Activated CD4-positive, alpha-beta T cell treated with anti-CD3 and anti-CD28 coated beads, Interleukin-2, amount 50 U/mL, for 1 hour (primary cell): Measurements from ENCODE around the gene NIFK.
"Not testable (repeated sequence)": the region's sequence is repeated elsewhere in the genome, so short reads cannot be mapped to it uniquely, and the experiment has no call there.

ENCODE experiments used
- DNase-seq: peaks from one replicate; pipeline ENCODE4 v3.0.0-alpha.2; 2020

Gene NIFK

DNA sequence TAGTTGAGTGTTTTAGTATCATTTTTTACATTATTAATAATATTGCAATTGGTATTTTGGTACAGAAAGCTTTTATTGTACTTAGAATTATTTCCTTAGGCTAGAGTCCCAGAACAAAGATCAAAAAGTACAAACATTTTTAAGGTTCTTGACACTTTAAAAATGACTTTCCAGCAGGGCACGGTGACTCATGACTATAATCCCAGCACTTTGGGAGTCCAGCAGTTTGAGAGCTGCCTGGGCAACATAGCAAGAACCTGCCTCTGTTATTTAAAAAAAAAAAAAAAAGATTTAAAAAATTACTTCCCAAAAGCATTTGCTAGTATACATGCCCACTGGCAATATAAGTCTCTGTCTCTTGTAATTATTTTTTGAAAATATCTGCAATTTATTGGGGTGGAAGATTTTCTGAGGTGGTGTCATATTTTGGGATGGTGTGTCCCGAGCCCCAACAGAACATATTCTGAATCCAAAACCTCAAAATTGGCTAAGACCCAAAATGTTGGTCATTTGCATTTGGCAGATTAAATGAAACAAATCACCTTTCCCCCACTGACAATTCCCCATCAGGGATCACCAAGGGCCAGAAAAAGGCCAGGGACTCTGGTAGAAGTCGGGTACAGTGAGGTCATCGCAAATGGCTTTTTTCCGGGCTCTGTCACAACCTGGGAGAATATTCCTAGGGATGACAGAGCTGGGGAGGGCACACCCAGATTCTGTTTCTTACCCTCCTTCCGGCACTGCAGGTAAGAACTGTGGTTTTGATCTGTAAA is 42.1 kb downstream of the NIFK start:
- no peak for DNase-seq

GRCh38 chr2:121690572-121690971 is 46.1 kb downstream of the NIFK start:
- not testable (repeated sequence) for DNase-seq

GRCh38 chr2:121690095-121690494 is 46.6 kb downstream of the NIFK start:
- no peak for DNase-seq

- DNase-seq = no peak
Observed at GRCh38 chr2:121689356-121689755, 47.3 kb downstream of the NIFK start.

DNA sequence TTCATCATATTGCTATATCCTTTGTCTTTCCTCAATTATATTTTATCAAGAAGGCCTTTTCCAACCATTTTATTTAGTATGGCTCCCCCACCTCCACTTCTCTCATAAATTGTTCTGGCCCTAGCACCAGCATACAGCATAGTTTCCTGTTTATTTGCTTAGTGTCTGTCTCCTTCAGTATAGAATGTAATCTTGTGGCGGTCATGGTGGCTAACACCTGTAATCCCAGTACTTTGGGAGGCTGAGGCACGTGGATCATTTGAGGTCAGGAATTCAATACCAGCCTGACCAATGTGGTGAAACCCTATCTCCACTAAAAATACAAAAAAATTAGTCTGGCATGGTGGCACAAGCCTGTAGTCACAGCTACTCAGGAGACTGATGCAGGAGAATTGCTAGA is 47.9 kb downstream of the NIFK start:
- no peak for DNase-seq

- DNase-seq = no peak
Observed at GRCh38 chr2:121686902-121687301, 49.8 kb downstream of the NIFK start.

DNA sequence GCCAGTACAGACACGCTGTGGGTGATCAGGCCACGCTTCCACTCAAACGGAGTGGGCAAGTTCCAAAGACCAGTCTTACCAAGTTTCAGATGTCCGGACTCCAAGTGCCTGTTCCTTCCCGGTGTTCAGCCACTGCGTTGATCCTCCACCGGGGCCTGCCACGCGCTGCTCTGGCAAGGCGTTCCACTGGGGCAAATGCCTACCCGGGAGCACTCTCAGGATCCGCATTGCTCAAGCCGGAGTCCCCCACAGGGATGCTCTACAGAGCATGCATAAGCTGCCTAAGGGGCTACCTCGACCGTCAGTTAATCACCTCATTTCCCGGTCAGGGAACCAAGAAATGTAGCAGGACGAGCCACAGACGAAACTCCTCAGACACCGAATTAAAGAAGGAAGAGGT is 50.5 kb downstream of the NIFK start:
- DNase-seq = no peak

- no peak for DNase-seq
Observed at GRCh38 chr2:121682396-121683298, 54.0 kb downstream of the NIFK start.

DNA sequence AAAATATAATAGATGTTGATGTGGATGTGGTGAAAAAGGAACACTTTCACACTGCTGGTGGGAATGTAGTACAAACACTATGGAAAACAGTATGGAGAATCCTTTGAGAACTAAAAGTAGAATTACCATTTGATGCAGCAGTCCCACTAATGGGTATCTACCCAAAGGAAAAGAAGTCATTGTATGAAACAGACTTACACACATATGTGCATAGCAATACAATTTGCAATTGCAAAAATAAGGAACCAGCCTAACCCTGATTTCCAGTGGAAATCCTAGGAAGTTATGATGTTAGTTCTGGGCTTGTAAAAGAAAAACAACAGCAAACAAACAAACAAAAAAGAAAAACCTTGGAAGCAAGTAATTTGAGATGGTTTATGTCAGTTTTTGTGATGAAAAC is 58.8 kb downstream of the NIFK start:
- no peak for DNase-seq
